Keratinocyte (primary cell): ENCODE results near the gene EFNA1. TPM values are rescaled to one million over a fixed set of nuclear protein-coding genes. Genes with fewer than 3 reads are reported as not detected.

Source experiments
- DNase-seq: peaks from one replicate; pipeline ENCODE4 v3.0.0-alpha.2; 2011; ENCODE audit warnings: low read depth, missing footprints, low spot score
- FAIRE-seq: peaks from 2 replicates; lab custom pipeline; 2011; peaks lifted over from hg19 to GRCh38; lab: Jason Lieb, UNC
- H2AFZ ChIP-seq: 2 replicates; pipeline ENCODE4 v1.6.0; 2012; ENCODE audit warnings: low read length, control low read depth, inconsistent platforms; ENCODE audit not compliant: control insufficient read depth
- H3K27ac ChIP-seq: 2 replicates; pipeline ENCODE4 v1.5.1; 2011; ENCODE audit warnings: low read length; ENCODE audit not compliant: control insufficient read depth, insufficient read depth
- H3K27me3 ChIP-seq: 3 replicates; pipeline ENCODE4 v1.6.0; 2011; ENCODE audit warnings: low read length; ENCODE audit not compliant: control insufficient read depth, insufficient read depth; ENCODE audit errors: extremely low read depth
- H3K36me3 ChIP-seq, 2 experiments: 2 replicates in 1 of 2; 3 replicates in 1 of 2; pipeline ENCODE4 v1.5.1; 2011; ENCODE audit warnings: low read length in 2 of 2, mild to moderate bottlenecking in 1 of 2; ENCODE audit not compliant: control insufficient read depth in 2 of 2, insufficient read depth in 2 of 2; ENCODE audit errors: extremely low read depth in 1 of 2
- H3K4me1 ChIP-seq: 3 replicates; pipeline ENCODE4 v1.5.1; 2011; ENCODE audit warnings: low read length; ENCODE audit not compliant: control insufficient read depth, insufficient read depth; ENCODE audit errors: extremely low read depth
- H3K4me2 ChIP-seq: 3 replicates; pipeline ENCODE4 v1.6.0; 2011; ENCODE audit warnings: low read depth, low read length; ENCODE audit not compliant: control insufficient read depth, insufficient read depth; ENCODE audit errors: extremely low read depth
- H3K4me3 ChIP-seq, 3 experiments: fragments of 200-600 bp in 1 of 3; sonication (generic) in 1 of 3; 2 replicates in 2 of 3; 3 replicates in 1 of 3; pipeline ENCODE4 v1.5.1; 2011 to 2016; ENCODE audit warnings: low read length in 3 of 3, mild to moderate bottlenecking in 3 of 3, control low read depth in 2 of 3, inconsistent platforms in 1 of 3, low read depth in 1 of 3, mixed read lengths in 1 of 3, mixed run types in 1 of 3, moderate library complexity in 1 of 3; ENCODE audit not compliant: control insufficient read depth in 2 of 3, insufficient read depth in 2 of 3; ENCODE audit errors: extremely low read depth in 1 of 3
- H3K79me2 ChIP-seq: 2 replicates; pipeline ENCODE4 v1.6.0; 2012; ENCODE audit warnings: low read length; ENCODE audit not compliant: control insufficient read depth, insufficient read depth
- H3K9ac ChIP-seq: 3 replicates; pipeline ENCODE4 v1.6.0; 2011; ENCODE audit warnings: low read length; ENCODE audit not compliant: control insufficient read depth, insufficient read depth; ENCODE audit errors: extremely low read depth
- H3K9me1 ChIP-seq: 3 replicates; pipeline ENCODE4 v1.6.0; 2011; ENCODE audit warnings: low read length; ENCODE audit not compliant: control insufficient read depth, insufficient read depth; ENCODE audit errors: extremely low read depth
- H3K9me3 ChIP-seq: 2 replicates; pipeline ENCODE4 v1.5.1; 2012; ENCODE audit warnings: low read depth, low read length; ENCODE audit not compliant: control insufficient read depth
- H4K20me1 ChIP-seq: 3 replicates; pipeline ENCODE4 v1.6.0; 2011; ENCODE audit warnings: low read length; ENCODE audit not compliant: control insufficient read depth, insufficient read depth; ENCODE audit errors: extremely low read depth
- CTCF ChIP-seq, 3 experiments: IDR thresholded peaks in 1 of 3; conservative IDR thresholded peaks in 1 of 3; optimal IDR thresholded peaks in 1 of 3; 2 replicates in 2 of 3; 3 replicates in 1 of 3; pipeline versions ENCODE3 to v1.5.1; 2011; ENCODE audit warnings: low read length in 3 of 3, mild to moderate bottlenecking in 3 of 3, moderate library complexity in 2 of 3, control low read depth in 1 of 3, inconsistent platforms in 1 of 3; ENCODE audit not compliant: insufficient read depth in 2 of 3; ENCODE audit errors: extremely low read depth in 1 of 3
- EZH2 ChIP-seq: IDR thresholded peaks from one replicate; pipeline ENCODE4 v1.6.1; 2012; ENCODE audit warnings: inconsistent platforms, mild to moderate bottlenecking, low read length, moderate library complexity
- dilution Hi-C: fragments of 300-500 bp; cut with MboI; formaldehyde crosslinking; loops from one replicate; pipeline ENCODE4 v1.7.0; 2020; ENCODE audit warnings: low sequenced_read_pairs; ENCODE audit not compliant: extremely low pct_ligation_motif_present
- polyA plus RNA-seq, 5 experiments: library from polyadenylated mRNA; depleted of rRNA in 3 of 5; stranded (reverse) in 3 of 5; stranded (forward) in 1 of 5; unstranded in 1 of 5; fragments of >200 nt; gene quantifications; 1 replicate in 1 of 5; 2 replicates in 3 of 5; 3 replicates in 1 of 5; pipeline versions ENCODE4 v1.2.1 to v1.2.3, GENCODE V29; 2011 to 2012; ENCODE audit warnings: missing spikeins in 2 of 5, low read depth in 1 of 5, low replicate concordance in 1 of 5

The EFNA1 gene
- polyA plus RNA-seq, 1 donor (not counting 4 experiments of a cell fraction or from before 2014, with no cell fraction given), result 77.5 TPM

GRCh38 chr1:155126556-155127104 lies 1.0 kb upstream of the EFNA1 start:
- H2AFZ ChIP-seq, result peak overlapping the region; percentile 59
- H3K27ac ChIP-seq, result peak overlapping the region; percentile 84
- no peaks in the 10 kb centered on the region for H3K27me3 ChIP-seq
- peak overlapping the region; percentile 96 for H3K9ac ChIP-seq
- H3K9me3 ChIP-seq, result no peaks in the 10 kb centered on the region
- peak overlapping the region; percentile 76 to 94 (median 88) for H3K4me3 ChIP-seq
- peaks cover 5% of the 10 kb centered on the region for H3K9me1 ChIP-seq
- dilution Hi-C loops, result no loop called here
- peaks cover 35% of the 10 kb centered on the region for H3K79me2 ChIP-seq
- peaks cover 61% of the 10 kb centered on the region for H3K4me1 ChIP-seq
- peak overlapping the region; percentile 85 for H3K4me2 ChIP-seq
- DNase-seq (no peak), FAIRE-seq (peak; percentile 72)
- H4K20me1 ChIP-seq, result no peaks in the 10 kb centered on the region
- peaks cover 5 to 12% of the 10 kb centered on the region in 2 experiments for H3K36me3 ChIP-seq
- no peak for TF ChIP-seq CTCF (optimal IDR thresholded peaks at IDR 0.05 in 1 of 3, IDR thresholded peaks at IDR 0.05 in 1 of 3, conservative IDR thresholded peaks at IDR 0.05 in 1 of 3; ENCODE audit: extremely low read depth in 1 of 3, insufficient read depth in 2 of 3, low read length in 3 of 3)
- no peak for TF ChIP-seq EZH2

- DNase-seq (no peak), FAIRE-seq (no peak)
- Histone ChIP-seq H3K79me2 (peaks cover 38% of the 10 kb centered on the region), H3K36me3 (peaks cover 11 to 18% of the 10 kb centered on the region in 2 experiments), H3K27ac (peak overlapping the region; percentile 99), H2AFZ (no peak overlapping the region), H3K9me1 (peaks cover 7% of the 10 kb centered on the region), H3K27me3 (no peaks in the 10 kb centered on the region), H3K4me2 (peak overlapping the region; percentile 98), H3K4me3 (peak overlapping the region; percentile 88 to 94 (median 89)), H4K20me1 (no peaks in the 10 kb centered on the region), H3K4me1 (peaks cover 64% of the 10 kb centered on the region), H3K9me3 (no peaks in the 10 kb centered on the region), H3K9ac (peak overlapping the region; percentile 96)
- no peak for TF ChIP-seq CTCF (optimal IDR thresholded peaks at IDR 0.05 in 1 of 3, IDR thresholded peaks at IDR 0.05 in 1 of 3, conservative IDR thresholded peaks at IDR 0.05 in 1 of 3; ENCODE audit: extremely low read depth in 1 of 3, insufficient read depth in 2 of 3, low read length in 3 of 3)
- no peak for TF ChIP-seq EZH2
- dilution Hi-C loops, result no loop called here
Measured at GRCh38 chr1:155127967-155128754, 485 bp downstream of the EFNA1 start.
